HG02763 (cell line): ENCODE results near the gene UGT1A3.

Experiments
- ATAC-seq: cut with Tn5 transposase; IDR thresholded peaks from one replicate; pipeline ENCODE4 v1.9.1; 2021; ENCODE audit warnings: mild to moderate bottlenecking, moderate library complexity; ENCODE audit not compliant: unreplicated experiment

UGT1A3 gene

GRCh38 chr2:233813236-233814055 lies 84.6 kb downstream of the UGT1A3 start:
- ATAC-seq, result no peak

- no peak for ATAC-seq
These were observed 85.4 kb downstream of the UGT1A3 start for GRCh38 chr2:233814056-233814835.

GRCh38 chr2:233815861-233816260 lies 87.0 kb downstream of the UGT1A3 start:
- no peak for ATAC-seq

DNA sequence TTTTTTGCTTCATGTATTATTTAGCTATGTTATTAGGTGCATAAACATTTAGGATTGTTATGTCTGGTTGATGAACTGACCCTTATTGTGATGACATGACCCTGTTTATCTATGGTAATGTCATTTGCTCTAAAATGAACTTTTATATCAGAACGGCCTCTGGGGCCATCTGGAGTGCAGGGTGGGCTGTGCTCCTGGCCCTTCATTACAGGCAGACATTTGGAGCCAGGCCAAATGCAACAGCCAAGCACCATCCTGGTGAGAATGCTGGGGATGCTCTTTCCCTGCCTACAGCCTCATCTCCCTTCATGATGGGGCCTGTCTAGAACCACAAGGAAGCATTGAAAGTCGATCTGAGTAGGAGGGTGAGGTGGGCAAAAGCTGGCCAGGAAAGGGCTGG lies 87.5 kb downstream of the UGT1A3 start:
- ATAC-seq, result no peak

- no peak for ATAC-seq
These were observed 87.9 kb downstream of the UGT1A3 start for GRCh38 chr2:233816771-233817170.

DNA sequence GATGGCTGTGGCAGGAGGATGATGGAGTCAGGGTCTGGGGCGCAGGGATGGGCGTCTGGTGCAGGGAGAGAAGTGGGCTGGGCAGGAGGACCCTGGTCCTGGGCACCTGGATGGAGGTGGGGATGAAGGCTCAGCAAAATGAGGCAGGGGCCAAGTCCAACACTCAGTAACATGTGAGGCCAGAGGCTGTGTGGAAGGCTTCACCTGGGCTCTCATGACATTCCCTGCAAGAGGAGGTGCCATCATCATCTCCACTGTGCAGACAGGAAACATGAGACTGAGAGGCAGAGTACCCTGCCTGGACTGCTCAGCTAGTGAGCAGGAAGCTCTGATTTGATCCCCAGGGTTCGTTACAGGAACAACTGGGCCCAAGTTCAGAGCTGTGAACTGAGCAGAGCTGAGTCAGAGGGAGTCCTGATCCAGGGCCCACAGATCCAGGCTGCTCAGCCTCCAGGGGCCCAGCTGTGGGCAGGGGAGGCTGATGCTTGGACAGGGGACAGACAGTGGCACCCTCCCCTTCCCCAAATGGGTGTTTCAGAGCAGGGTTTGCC lies 88.6 kb downstream of the UGT1A3 start:
- ATAC-seq, result no peak

- ATAC-seq, result no peak
These were observed 89.3 kb downstream of the UGT1A3 start for GRCh38 chr2:233817995-233818638.

- no peak for ATAC-seq
These were observed 90.1 kb downstream of the UGT1A3 start for GRCh38 chr2:233818639-233819621.

GRCh38 chr2:233819884-233820773 lies 91.3 kb downstream of the UGT1A3 start:
- no peak for ATAC-seq

- no peak for ATAC-seq
These were observed 91.9 kb downstream of the UGT1A3 start for GRCh38 chr2:233820774-233821105.

GRCh38 chr2:233821196-233821595 lies 92.4 kb downstream of the UGT1A3 start:
- no peak for ATAC-seq

- ATAC-seq, result no peak
These were observed 92.9 kb downstream of the UGT1A3 start for GRCh38 chr2:233821709-233822100.

GRCh38 chr2:233822101-233822771 lies 93.4 kb downstream of the UGT1A3 start:
- no peak for ATAC-seq
